A673 (cell line): ENCODE data around the gene LUZP1. TPM values are rescaled to one million over a fixed set of nuclear protein-coding genes. Genes with fewer than 3 reads are reported as not detected.

Experiments used
- BruUV-seq: library from RNA; stranded (reverse); fragments of 400-500 nt; replicated peaks from 2 replicates; lab custom pipeline; 2021; lab: Mats Ljungman, UMichigan
- CTCF ChIA-PET: fragments of 300-600 bp; sonication (Branson Sonifier 250); formaldehyde crosslinking; loops from one replicate; lab custom pipeline; 2022; ENCODE audit warnings: antibody characterized with exemption; lab: Charles Lee
- POLR2A ChIA-PET: fragments of 300-600 bp; sonication (Branson Sonifier 250); formaldehyde crosslinking; loops from one replicate; lab custom pipeline; 2022; ENCODE audit warnings: antibody characterized with exemption; ENCODE audit not compliant: low non-redundant PET; lab: Charles Lee
- DNase-seq: peaks from one replicate; pipeline ENCODE4 v3.0.0-alpha.2; 2015; ENCODE audit warnings: low spot score
- H3K27ac ChIP-seq: fragments of 200-600 bp; sonication (generic); 2 replicates; pipeline ENCODE4 v1.5.1; 2016; ENCODE audit warnings: mixed run types, low read depth, mild to moderate bottlenecking, mixed read lengths, antibody characterized with exemption, low read length; ENCODE audit not compliant: poor library complexity, severe bottlenecking
- H3K27me3 ChIP-seq: fragments of 200-600 bp; sonication (generic); replicated peaks from 2 replicates; pipeline ENCODE4 v1.6.1; 2017; ENCODE audit warnings: mixed run types, low read depth, mild to moderate bottlenecking, mixed read lengths, antibody characterized with exemption, low read length; ENCODE audit not compliant: insufficient read depth, poor library complexity
- H3K36me3 ChIP-seq: fragments of 200-600 bp; sonication (generic); 2 replicates; pipeline ENCODE4 v1.6.1; 2016; ENCODE audit warnings: mixed run types, mild to moderate bottlenecking, mixed read lengths, antibody characterized with exemption, low read length; ENCODE audit not compliant: insufficient read depth, poor library complexity, severe bottlenecking
- H3K4me1 ChIP-seq: fragments of 200-600 bp; sonication (generic); 2 replicates; pipeline ENCODE4 v1.6.1; 2017; ENCODE audit warnings: mixed run types, mild to moderate bottlenecking, mixed read lengths, antibody characterized with exemption, low read length; ENCODE audit not compliant: insufficient read depth, poor library complexity, severe bottlenecking
- H3K4me3 ChIP-seq: fragments of 200-600 bp; sonication (generic); 2 replicates; pipeline ENCODE4 v1.5.1; 2016; ENCODE audit warnings: low read depth, mixed run types, mild to moderate bottlenecking, mixed read lengths, low read length; ENCODE audit not compliant: poor library complexity, severe bottlenecking
- H3K9me3 ChIP-seq: fragments of 200-600 bp; sonication (generic); 2 replicates; pipeline ENCODE4 v1.6.1; 2016; ENCODE audit warnings: mixed run types, low read depth, mild to moderate bottlenecking, mixed read lengths, antibody characterized with exemption, low read length; ENCODE audit not compliant: poor library complexity, severe bottlenecking
- EZH2 ChIP-seq: fragments of 200-600 bp; sonication (generic); IDR thresholded peaks from 2 replicates; pipeline ENCODE4 v1.6.1; 2017; ENCODE audit warnings: borderline replicate concordance, low read depth, mild to moderate bottlenecking, mixed read lengths, antibody characterized with exemption, low read length; ENCODE audit not compliant: poor library complexity, severe bottlenecking
- intact Hi-C: fragments of 100-400 bp; cut with micrococcal nuclease; formaldehyde crosslinking; loops from one replicate; pipeline ENCODE4 v1.10.0; 2022; ENCODE audit not compliant: unreplicated experiment
- total RNA-seq: library from RNA; stranded (reverse); gene quantifications from 2 replicates; pipeline ENCODE4 v1.2.3, GENCODE V29; 2021
- TF ChIP-seq, protein P1 (sequence below): fragments of 300-800, 200-600 bp; sonication (generic); conservative IDR thresholded peaks from 2 replicates; pipeline ENCODE4 v1.5.1; 2017; ENCODE audit warnings: low read depth, mild to moderate bottlenecking, antibody characterized with exemption, low read length, moderate library complexity, mixed read lengths

LUZP1 gene
- total RNA-seq, 1 experiment from 2014 or later, result 34.9 TPM

DNA sequence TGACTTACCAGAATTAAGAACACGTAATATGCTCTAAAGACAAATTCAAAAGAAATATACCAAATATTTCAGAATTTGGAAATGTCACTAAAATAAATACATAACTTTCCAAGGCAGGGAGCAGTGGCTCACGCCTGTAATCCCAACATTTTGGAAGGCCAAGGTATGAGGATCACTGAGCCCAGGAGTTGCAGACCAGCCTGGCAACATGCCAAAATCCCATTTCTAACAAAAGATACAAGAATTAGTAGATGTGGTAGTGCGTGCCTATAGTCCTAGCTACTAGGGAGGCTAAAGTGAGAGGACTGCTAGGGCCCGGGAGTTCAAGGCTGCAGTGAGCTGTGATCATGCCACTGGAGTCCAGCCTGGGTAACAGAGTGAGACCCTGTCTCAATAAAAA is 11.7 kb downstream of the LUZP1 start:
- H3K4me3 ChIP-seq, result no peak overlapping the region
- no peak overlapping the region for H3K27ac ChIP-seq
- ChIA-PET POLR2A (no interaction called here), CTCF (no interaction called here)
- peaks cover 10% of the 10 kb centered on the region for H3K4me1 ChIP-seq
- no peaks in the 10 kb centered on the region for H3K9me3 ChIP-seq
- intact Hi-C loops, result no loop called here
- no peaks in the 10 kb centered on the region for H3K36me3 ChIP-seq
- DNase-seq, result no peak
- H3K27me3 ChIP-seq, result no peaks in the 10 kb centered on the region
- no TSS peak for BruUV-seq
- TF ChIP-seq, protein P1, sequence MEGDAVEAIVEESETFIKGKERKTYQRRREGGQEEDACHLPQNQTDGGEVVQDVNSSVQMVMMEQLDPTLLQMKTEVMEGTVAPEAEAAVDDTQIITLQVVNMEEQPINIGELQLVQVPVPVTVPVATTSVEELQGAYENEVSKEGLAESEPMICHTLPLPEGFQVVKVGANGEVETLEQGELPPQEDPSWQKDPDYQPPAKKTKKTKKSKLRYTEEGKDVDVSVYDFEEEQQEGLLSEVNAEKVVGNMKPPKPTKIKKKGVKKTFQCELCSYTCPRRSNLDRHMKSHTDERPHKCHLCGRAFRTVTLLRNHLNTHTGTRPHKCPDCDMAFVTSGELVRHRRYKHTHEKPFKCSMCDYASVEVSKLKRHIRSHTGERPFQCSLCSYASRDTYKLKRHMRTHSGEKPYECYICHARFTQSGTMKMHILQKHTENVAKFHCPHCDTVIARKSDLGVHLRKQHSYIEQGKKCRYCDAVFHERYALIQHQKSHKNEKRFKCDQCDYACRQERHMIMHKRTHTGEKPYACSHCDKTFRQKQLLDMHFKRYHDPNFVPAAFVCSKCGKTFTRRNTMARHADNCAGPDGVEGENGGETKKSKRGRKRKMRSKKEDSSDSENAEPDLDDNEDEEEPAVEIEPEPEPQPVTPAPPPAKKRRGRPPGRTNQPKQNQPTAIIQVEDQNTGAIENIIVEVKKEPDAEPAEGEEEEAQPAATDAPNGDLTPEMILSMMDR, result no peak
- no peak for TF ChIP-seq EZH2

- Histone ChIP-seq H3K4me1 (no peaks in the 10 kb centered on the region), H3K27ac (no peak overlapping the region), H3K36me3 (no peaks in the 10 kb centered on the region), H3K27me3 (no peaks in the 10 kb centered on the region), H3K4me3 (no peak overlapping the region), H3K9me3 (no peaks in the 10 kb centered on the region)
- CTCF ChIA-PET, result no interaction called here
- POLR2A ChIA-PET, result no interaction called here
- TF ChIP-seq, protein P1, result no peak
- no peak for TF ChIP-seq EZH2
- peak; percentile 35 for DNase-seq
- intact Hi-C loops, result no loop called here
- TSS peak; percentile 15 for BruUV-seq
Measured at GRCh38 chr1:23152966-23153684, 15.5 kb downstream of the LUZP1 start.

DNA sequence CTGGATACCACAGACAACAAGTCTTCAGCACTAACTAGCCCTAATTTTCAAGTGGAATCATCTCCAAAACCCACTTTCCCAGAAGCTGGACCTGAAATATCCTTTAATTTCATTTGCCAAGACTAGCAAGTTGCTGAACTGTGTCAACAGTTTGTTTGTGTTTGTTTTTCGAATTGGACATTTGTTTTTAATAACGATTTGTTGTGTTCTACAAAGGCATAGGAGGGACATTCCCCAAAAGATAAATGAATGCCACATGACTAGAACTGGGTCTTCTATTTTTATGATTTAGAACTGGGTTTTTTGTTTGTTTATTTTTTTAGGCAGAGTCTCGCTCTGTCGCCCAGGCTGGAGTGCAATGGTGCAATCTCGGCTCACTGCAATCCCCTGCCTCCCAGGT is 17.9 kb downstream of the LUZP1 start:
- TF ChIP-seq, protein P1, result no peak
- no peak for TF ChIP-seq EZH2
- ChIA-PET CTCF (no interaction called here), POLR2A (interaction anchor here (0.5 to 0.6 kb wide), 2 partner anchors 32 to 678 kb away, joined by 3 to 7 read pairs; no protein-coding TSS in a partner anchor)

More for the DNA sequence above, 17.9 kb downstream of the LUZP1 start:
- Histone ChIP-seq H3K27ac (no peak overlapping the region), H3K4me3 (no peak overlapping the region), H3K4me1 (no peaks in the 10 kb centered on the region), H3K9me3 (no peaks in the 10 kb centered on the region), H3K36me3 (no peaks in the 10 kb centered on the region), H3K27me3 (no peaks in the 10 kb centered on the region)
- intact Hi-C loops, result no loop called here
- BruUV-seq, result no TSS peak
- DNase-seq, result no peak
